Heart left ventricle (tissue), 16 donors: ENCODE measurements around the gene LRRC1. TPM values are rescaled to one million over a fixed set of nuclear protein-coding genes. Genes with fewer than 3 reads are reported as not detected.

Source experiments
- ATAC-seq, 4 donors: fragments of 200-7000 bp; cut with Tn5 transposase; one replicate each; pipeline ENCODE4 v1.9.1; 2020 to 2022; ENCODE audit warnings: moderate library complexity in 4 of 4, mild to moderate bottlenecking in 3 of 4, moderate number of reproducible peaks in 1 of 4
- DNase-seq, 5 donors: peaks; one replicate each; pipeline ENCODE4 v3.0.0-alpha.2; 2020
- H3K27ac ChIP-seq, 12 donors: fragments of 200-600 bp; sonication (generic) in 4 of 12; one replicate each; pipeline versions ENCODE4 v1.5.0 to v1.8.0; 2016 to 2022; ENCODE audit warnings: mild to moderate bottlenecking in 2 of 12
- H3K27me3 ChIP-seq, 9 donors: fragments of 200-600 bp; sonication (generic) in 2 of 9; one replicate each; pipeline versions ENCODE4 v1.5.1 to v1.8.0; 2016 to 2022; ENCODE audit warnings: mild to moderate bottlenecking in 3 of 9
- H3K36me3 ChIP-seq, 9 donors: fragments of 200-600 bp; sonication (generic) in 2 of 9; one replicate each; pipeline versions ENCODE4 v1.5.0 to v1.8.0; 2018 to 2022; ENCODE audit warnings: mild to moderate bottlenecking in 2 of 9
- H3K4me1 ChIP-seq, 12 donors: fragments of 200-600 bp; sonication (generic) in 4 of 12; one replicate each; pipeline versions ENCODE4 v1.5.0 to v1.8.0; 2016 to 2022; ENCODE audit warnings: mild to moderate bottlenecking in 3 of 12
- H3K4me3 ChIP-seq, 12 donors: fragments of 200-600 bp; sonication (generic) in 4 of 12; one replicate each; pipeline versions ENCODE4 v1.5.0 to v1.8.0; 2017 to 2022; ENCODE audit warnings: mild to moderate bottlenecking in 9 of 12, moderate library complexity in 4 of 12
- H3K9me3 ChIP-seq, 12 donors: fragments of 200-600 bp; sonication (generic) in 4 of 12; one replicate each; pipeline versions ENCODE4 v1.5.0 to v1.8.0; 2016 to 2022; ENCODE audit warnings: mild to moderate bottlenecking in 1 of 12
- POLR2A ChIP-seq, 2 donors: fragments of 450-650 bp; IDR thresholded peaks; one replicate each; pipeline ENCODE4 v1.6.1; 2017; ENCODE audit warnings: antibody characterized with exemption in 2 of 2, mild to moderate bottlenecking in 2 of 2, moderate library complexity in 2 of 2
- whole genome bisulfite sequencing, 4 donors: extraction: QIAGEN DNeasy Blood & Tissue Kit in 2 of 4; methylation state at CpG; one replicate each; pipeline versions ENCODE4 v1.1.5 to v1.1.7; 2013 to 2018; 5-methylcytosine and 5-hydroxymethylcytosine counted together
- intact Hi-C, 10 donors: fragments of 100-400 bp; cut with DNase I; formaldehyde crosslinking; loops; one replicate each; pipeline versions ENCODE4 v1.11.1 to v1.14.2; 2022
- polyA plus RNA-seq, 2 donors: library from polyadenylated mRNA; stranded (reverse); fragments of 200-250 nt; gene quantifications; one replicate each; pipeline ENCODE4 v1.2.3, GENCODE V29; 2013
- total RNA-seq, 9 donors: library from RNA; depleted of rRNA in 2 of 9; stranded (reverse); fragments of >200 nt in 2 of 9; fragmentation: NEBNext Ultra II Directional in 3 of 9; extraction: Animal tissue kit (Norgen Biotek cat#: 25700) in 3 of 9; gene quantifications; one replicate each; pipeline versions ENCODE4 v1.1.0 to v1.2.4, GENCODE V29; 2016 to 2023
- TF ChIP-seq, protein P1 (sequence below), 12 donors: fragments of 200-600 bp; sonication (generic) in 4 of 12; IDR thresholded peaks; one replicate each; pipeline versions ENCODE4 v1.5.0 to v1.8.0; 2018 to 2022; ENCODE audit warnings: antibody characterized with exemption in 12 of 12, mild to moderate bottlenecking in 5 of 12
- donor health status: ischemic (EF 13 %, LVEDD 7.1; RV severe dilation, severe dysfunction).
- donor health status: healthy with polysubstance abuse.
- donor health status: DM: no; HTN: yes; CAD: no.
- donor health status: DM: no; HTN: no; CAD: no.
- donor health status: ischemic (EF 25% LVEDD 6.9; RV normal size, moderate dysfunction).
- donor health status: ischemic (EF 25% LVEDD 5.7; RV mildly dilated, moderate dysfunction).
- donor health status: healthy.
- donor health status: DM: yes; HTN: yes; CAD: no.
- donor health status: ischemic (EF 35%, LVEDD 5.7; RV mildly dilated, moderate dysfunction).
- donor health status: nonischemic (EF 11% LVEDD 7.7; RV severe dilation, severe dysfunction).
- donor health status: DM: yes; HTN: yes; CAD: no.
- donor health status: PGD.
- donor health status: ischemic (EF 29% LVEDD 5.4; RV normal size, mild dysfunction).
- donor health status: nonischemic (EF 23%, LVEDD 6.1; RV moderate dilation, normal function).

The LRRC1 gene
- total and polyA plus RNA-seq, 11 donors, result 1.2 to 11.2 (median 3.3) TPM

DNA sequence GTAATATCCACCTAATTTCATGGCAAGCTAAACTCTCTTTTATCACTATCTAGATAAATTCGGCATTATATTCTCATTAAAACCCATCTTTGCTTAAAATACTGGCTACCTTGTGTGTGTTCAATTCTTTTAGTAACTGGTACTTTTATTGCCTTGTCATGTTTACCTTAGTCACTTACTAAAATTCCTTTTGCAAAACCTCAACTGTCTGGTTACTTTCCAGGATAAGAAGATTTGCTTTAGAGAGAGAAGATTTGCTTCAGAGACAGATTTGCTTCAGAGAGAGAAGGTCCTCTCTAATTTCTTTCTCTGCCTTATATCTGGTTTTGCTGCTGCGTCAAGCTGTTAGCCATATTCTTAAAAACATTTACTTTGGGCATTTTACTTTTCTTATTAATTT is 164.9 kb downstream of the LRRC1 start:
- no peak overlapping the region for H3K27ac ChIP-seq
- H3K4me3 ChIP-seq, result no peak overlapping the region
- DNase-seq (no peak), ATAC-seq (no peak)
- no peaks in the 10 kb centered on the region for H3K36me3 ChIP-seq
- intact Hi-C loops, result loop anchor here in 8 of 10 donors (5.0 to 10.0 kb wide), 7 partner anchors 167 to 467 kb away; no protein-coding TSS in a partner anchor
- 48 to 93% (median 67%) methylated on average over 2 of the region's 2 CpGs for WGBS, 4 donors
- no peaks in the 10 kb centered on the region for H3K27me3 ChIP-seq
- no peaks in the 10 kb centered on the region for H3K9me3 ChIP-seq
- H3K4me1 ChIP-seq, result peaks cover 0 to 11% (median 0%) of the 10 kb centered on the region in 12 donors
- TF ChIP-seq POLR2A (IDR thresholded peaks at IDR 0.05), result no peak
- TF ChIP-seq, protein P1, sequence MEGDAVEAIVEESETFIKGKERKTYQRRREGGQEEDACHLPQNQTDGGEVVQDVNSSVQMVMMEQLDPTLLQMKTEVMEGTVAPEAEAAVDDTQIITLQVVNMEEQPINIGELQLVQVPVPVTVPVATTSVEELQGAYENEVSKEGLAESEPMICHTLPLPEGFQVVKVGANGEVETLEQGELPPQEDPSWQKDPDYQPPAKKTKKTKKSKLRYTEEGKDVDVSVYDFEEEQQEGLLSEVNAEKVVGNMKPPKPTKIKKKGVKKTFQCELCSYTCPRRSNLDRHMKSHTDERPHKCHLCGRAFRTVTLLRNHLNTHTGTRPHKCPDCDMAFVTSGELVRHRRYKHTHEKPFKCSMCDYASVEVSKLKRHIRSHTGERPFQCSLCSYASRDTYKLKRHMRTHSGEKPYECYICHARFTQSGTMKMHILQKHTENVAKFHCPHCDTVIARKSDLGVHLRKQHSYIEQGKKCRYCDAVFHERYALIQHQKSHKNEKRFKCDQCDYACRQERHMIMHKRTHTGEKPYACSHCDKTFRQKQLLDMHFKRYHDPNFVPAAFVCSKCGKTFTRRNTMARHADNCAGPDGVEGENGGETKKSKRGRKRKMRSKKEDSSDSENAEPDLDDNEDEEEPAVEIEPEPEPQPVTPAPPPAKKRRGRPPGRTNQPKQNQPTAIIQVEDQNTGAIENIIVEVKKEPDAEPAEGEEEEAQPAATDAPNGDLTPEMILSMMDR (IDR thresholded peaks at IDR 0.05), result no peak

DNA sequence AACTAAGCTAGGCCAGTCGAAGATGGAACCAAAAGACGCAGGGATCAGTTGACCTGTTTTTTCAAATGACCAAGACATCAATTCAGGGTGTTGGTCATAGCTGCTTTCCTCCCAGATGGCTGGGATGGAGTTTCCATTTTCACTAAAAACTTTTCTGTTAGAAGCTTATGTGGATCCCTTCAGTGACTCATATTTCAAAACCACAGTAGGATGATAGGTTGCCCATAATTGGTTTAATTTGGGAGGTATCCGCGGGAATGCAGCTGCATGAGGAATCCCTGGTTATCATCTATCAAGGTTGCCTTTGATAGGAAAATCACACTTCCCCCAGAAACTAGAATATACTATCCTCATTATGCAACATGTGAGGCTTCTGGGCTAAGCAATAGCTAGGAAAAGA is 165.5 kb downstream of the LRRC1 start:
- Histone ChIP-seq H3K9me3 (no peaks in the 10 kb centered on the region), H3K36me3 (no peaks in the 10 kb centered on the region), H3K4me3 (no peak overlapping the region), H3K4me1 (peaks cover 0 to 11% (median 0%) of the 10 kb centered on the region in 12 donors), H3K27me3 (no peaks in the 10 kb centered on the region), H3K27ac (no peak overlapping the region)
- no peak for ATAC-seq
- intact Hi-C loops, result no loop called here
- TF ChIP-seq POLR2A (IDR thresholded peaks at IDR 0.05), result no peak
- TF ChIP-seq, protein P1 (IDR thresholded peaks at IDR 0.05), result no peak
- WGBS, 4 donors, result 79 to 88% (median 85%) methylated on average over 4 of the region's 4 CpGs
- DNase-seq, result no peak

DNA sequence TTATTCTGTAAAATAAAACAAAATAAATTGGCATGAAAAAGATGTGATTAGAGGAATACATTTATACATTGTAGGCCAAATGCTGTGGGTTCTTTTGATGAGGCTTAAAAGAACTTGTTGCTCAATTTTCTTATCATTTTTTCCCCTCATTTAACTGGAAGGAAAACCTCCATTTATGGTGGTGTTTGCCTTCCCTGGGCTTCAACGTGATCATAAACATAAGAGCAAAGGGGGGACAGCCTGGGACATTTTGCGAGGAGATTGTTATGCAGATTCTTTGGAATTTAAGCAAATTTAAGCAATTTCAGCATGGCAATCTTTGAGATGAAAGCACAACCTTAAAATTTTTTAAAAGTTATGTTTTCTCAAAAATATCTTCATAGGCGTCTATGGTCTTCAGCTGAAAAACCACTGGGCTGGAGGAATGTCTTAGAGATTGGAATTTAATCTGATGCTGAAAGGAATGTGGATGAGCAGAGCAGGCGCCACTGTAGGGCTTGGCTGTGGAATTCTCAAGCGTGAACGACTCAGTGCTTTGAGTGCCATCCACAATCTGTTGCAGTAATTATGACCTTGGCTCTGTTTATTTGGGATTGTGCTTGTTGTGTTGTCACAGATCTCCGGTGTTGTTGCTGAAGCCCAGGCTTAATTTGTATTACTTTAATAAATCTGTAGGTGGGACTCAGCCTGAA is 167.0 kb downstream of the LRRC1 start:
- H3K27me3 ChIP-seq, result no peaks in the 10 kb centered on the region
- TF ChIP-seq POLR2A (IDR thresholded peaks at IDR 0.05), result no peak
- TF ChIP-seq, protein P1 (IDR thresholded peaks at IDR 0.05), result no peak
- 30 to 41% (median 36%) methylated on average over 7 of the region's 7 CpGs for WGBS, 4 donors
- H3K4me1 ChIP-seq, result peaks cover 0 to 11% (median 0%) of the 10 kb centered on the region in 12 donors
- no peaks in the 10 kb centered on the region for H3K9me3 ChIP-seq
- intact Hi-C loops, result no loop called here
- H3K27ac ChIP-seq, result no peak overlapping the region
- no peak for DNase-seq
- peak in 3 of 4 donors; percentile 39 to 48 (median 48) for ATAC-seq
- no peaks in the 10 kb centered on the region for H3K36me3 ChIP-seq
- no peak overlapping the region for H3K4me3 ChIP-seq

DNA sequence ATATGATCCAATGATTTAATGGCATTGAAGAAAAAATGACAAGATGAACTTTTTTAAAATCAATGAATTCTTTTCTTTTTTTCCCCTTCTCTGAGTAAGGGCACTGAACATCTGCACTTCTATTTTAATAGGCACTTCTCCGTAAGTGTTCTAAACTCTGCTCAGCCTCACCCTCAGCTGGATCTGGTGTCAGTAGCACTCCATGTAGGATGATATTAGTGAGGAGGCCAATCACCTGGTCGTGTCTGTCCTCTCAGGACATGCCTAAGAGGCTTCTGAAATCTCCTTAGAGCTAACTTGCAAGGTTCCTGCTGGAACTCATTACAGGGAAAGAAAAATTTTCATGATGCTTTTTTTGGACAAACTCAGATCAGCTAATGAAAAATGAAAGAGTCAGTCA is 167.8 kb downstream of the LRRC1 start:
- H3K4me1 ChIP-seq, result peaks cover 0 to 11% (median 0%) of the 10 kb centered on the region in 12 donors
- 43 to 48% (median 44%) methylated on average over 2 of the region's 2 CpGs for WGBS, 4 donors
- intact Hi-C loops, result no loop called here
- no peaks in the 10 kb centered on the region for H3K9me3 ChIP-seq
- no peaks in the 10 kb centered on the region for H3K36me3 ChIP-seq
- TF ChIP-seq, protein P1 (IDR thresholded peaks at IDR 0.05), result no peak
- TF ChIP-seq POLR2A (IDR thresholded peaks at IDR 0.05), result no peak
- H3K27me3 ChIP-seq, result no peaks in the 10 kb centered on the region
- H3K27ac ChIP-seq, result no peak overlapping the region
- no peak overlapping the region for H3K4me3 ChIP-seq
- DNase-seq (no peak), ATAC-seq (peak in 2 of 4 donors; percentile 26 to 43)
